HUDEP-2 (cell line): ENCODE results near the gene PLCG2.

Source experiments
- DNase-seq, 76 experiments: peaks; one replicate each; lab custom pipeline; 2025; ENCODE audit not compliant: unreplicated experiment in 76 of 76; lab: John Stamatoyannopoulos, UW

PLCG2 gene

DNA sequence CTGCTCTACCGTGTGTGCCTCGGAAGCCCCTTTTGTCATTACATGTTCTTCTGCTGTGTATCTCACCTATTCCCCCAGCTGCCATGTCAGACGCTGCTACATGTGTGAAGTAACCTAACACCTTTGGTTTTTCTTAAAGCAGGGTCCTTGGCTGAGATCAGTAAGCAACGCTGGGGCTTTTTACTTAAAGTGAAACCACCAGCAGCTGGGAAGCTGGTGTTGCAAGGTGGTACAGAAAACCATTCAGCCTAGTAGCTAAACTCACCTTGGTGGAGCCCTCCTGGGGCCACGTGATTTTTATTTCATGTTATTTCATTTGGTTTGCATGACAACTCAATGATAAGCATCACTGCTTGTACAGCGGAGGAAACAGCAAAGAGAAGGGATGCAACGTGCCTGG lies 62.6 kb downstream of the PLCG2 start:
- DNase-seq: no peak

- DNase-seq: no peak
Measured at GRCh38 chr16:81842564-81843242, 63.6 kb downstream of the PLCG2 start.

- DNase-seq: no peak
Measured at GRCh38 chr16:81843243-81843582, 64.1 kb downstream of the PLCG2 start.

DNA sequence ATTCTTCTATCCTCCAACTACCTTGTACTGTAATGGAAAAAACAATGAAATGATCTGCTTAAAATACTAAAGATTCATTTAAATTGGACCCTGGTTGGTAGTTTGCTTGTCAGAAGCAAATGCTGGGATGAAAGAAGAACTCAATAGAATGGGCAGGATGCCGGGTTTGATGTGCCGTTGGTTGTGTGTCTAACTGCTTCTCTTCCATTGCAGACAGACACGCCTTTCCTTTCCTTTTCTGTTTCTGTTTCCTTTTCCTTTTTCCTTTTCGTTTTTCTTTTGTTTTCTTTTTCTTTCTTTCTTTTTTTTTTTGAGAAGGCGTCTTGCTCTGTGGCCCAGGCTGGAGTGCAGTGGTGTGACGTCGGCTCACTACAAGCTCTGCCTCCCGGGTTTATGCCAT lies 64.6 kb downstream of the PLCG2 start:
- DNase-seq: no peak

DNA sequence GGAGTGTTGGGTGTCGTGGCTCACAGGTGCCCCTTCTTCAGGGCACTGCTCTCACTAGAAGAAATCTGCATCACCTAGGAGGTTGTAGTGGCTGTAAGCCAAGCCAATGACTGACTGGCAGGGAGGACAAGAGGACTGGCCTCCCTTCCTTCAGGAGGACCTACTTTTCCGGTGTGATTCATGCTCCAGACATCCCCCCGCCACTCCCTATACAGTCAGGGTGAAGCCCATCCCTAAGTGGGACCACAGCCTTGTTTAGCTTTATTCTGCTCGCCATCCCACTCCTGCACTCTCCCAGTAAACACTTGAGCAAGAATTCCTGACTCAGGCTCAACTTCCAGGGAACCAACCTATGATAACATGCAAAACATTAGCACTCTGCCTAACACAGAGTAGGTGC lies 67.0 kb downstream of the PLCG2 start:
- DNase-seq: no peak

- DNase-seq: no peak
Measured at GRCh38 chr16:81848306-81848853, 69.3 kb downstream of the PLCG2 start.

DNA sequence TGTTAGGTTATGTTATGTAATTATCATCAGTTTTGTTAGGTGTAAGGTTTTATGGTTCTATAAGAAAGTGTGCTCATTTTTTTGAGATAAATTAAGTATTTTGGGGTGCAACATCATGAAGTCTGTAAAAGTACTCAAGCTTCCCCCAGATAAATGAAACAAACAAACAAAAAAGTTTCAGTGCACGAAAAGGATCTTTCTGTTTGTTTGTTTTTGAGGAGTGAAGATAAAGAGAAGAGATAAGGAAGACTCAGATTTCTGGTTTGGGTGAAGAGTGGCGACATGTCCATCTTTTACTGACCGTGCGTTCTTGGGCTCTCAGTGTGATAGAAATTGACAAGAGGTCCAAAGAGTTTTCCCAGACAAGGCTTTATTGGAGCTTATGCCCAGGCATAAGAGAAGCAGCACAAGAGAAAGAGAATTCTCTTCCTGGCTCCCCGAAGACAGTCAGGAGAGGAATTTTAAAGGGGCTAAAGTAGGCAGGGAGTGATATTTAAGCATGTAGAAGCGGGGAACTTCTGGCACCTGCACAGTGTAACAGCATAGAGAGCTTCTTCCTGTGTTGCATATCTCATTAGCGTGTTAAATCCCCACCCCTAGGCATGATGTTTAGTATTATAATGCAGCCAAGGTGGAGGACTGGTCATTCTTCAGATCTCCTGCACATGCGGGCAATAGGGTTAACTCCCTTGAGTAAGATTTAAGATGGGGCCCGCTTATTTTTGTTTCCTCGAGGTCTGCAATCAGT lies 71.3 kb downstream of the PLCG2 start:
- DNase-seq: no peak

- no peak for DNase-seq
Measured at GRCh38 chr16:81852347-81852746, 73.3 kb downstream of the PLCG2 start.

- DNase-seq: no peak
Measured at GRCh38 chr16:81855552-81856153, 76.6 kb downstream of the PLCG2 start.

DNA sequence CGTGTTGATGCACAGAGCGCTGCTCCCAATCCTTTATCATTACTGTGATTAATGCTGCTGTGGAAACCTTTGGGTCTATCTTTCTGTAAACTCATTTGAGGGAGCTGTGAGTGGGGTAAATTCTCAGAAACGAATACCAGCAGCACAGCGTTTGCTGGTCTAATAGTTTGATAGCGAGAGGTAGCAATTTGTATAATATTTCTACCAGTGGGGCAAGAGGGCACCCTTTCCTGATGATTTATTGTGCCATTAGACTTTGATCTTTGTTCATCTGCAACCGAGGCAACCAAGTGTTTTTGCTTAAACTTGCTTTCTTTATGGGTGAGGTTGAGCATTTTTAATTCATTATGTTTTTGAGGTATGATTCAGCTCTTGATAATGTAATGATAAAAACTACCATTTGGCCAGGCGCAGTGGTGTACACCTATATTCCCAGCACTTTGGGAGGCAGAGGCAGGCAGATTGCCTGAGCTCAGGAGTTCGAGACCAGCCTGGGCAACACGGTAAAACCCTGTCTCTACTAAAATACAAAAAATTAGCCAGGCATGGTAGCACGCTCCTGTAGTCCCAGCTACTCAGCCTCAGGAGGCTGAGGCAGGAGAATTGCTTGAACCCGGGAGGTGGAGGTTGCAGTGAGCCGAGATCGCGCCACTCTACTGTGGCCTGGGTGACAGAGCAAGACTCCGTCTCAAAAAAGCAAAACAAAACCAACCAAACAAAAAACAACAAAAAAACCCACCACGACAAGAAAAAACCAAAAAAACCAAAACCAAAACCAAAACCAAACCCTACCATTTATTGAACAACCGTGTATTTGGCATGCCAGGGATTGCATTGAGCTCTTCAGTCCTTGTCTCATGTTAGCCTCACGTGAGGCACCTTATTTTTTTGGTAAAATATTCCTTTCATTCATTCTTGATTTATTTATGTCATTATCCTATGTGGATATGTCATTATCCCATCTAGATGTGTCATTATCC lies 81.5 kb downstream of the PLCG2 start:
- no peak for DNase-seq

GRCh38 chr16:81861503-81861902 lies 82.4 kb downstream of the PLCG2 start:
- DNase-seq: no peak

GRCh38 chr16:81861915-81862314 lies 82.8 kb downstream of the PLCG2 start:
- DNase-seq: no peak

DNA sequence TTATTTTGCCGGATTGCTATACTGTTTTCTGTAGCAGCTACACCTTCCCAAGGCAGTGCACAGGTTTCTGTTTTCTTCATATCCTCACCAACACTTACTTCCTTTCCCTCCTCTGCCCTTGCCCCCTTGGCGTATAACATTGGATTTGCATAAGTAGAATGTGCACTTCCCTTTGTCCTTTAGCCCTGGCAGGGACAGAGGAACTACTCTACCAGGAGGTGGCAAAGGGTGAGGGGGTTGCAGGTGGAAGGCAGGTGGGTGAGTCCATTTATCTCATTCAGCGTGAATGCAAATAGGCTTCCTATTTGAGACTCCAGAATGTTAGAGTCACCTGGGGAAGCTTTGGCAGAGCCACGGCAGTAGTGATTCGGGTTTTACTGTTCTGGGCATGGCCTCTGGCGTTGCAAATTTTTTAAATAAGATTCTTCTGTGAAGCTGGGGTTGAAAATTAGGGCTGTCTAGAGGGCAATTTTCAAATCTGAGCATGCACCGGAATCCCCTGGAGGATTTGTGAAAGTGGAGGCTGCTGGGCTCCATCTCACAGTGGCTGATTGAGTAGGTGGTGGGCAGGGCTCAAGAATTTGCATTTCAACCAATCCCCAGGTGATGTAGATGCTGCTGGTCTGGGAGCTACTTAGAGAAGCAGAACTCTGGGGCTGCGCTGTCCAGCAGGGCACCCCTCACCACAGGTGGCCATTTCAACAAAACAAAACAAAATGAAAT lies 84.7 kb downstream of the PLCG2 start:
- no peak for DNase-seq

DNA sequence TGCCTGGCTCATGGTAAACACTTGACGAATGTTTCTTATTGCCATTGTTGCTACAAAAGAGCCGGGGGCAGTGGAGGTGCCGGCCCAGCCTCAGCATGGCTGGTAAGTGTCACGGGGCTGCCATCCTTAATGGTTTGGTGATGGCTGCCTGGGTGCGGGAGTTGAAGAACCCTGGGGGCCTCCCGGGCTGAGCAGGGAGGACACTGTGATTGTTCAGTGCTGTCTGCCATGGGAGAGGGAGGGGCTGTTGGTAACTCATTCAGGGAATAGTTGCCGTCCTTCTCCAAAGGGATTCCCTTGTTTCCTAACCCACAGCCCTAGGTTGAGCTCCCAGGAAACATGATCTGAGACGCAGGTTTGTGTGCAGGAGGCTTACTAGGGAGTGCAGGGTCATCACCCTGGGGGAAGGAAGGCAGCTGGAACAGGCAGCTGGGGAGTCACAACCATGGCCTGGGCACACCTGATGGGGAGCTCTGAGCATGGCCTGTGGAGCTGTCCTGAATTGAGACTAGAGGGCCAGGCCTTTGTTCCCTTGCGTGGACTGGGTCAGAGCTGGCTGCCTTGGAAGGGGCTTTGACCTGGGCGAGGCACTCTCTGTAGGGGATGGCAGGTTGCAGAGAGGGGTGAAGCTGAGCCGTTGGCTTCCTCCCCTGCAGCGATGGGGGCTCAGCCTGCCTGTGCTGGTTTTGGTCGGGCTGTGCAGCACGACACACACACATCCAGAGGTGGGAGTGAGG lies 85.7 kb downstream of the PLCG2 start:
- no peak for DNase-seq

GRCh38 chr16:81866820-81867440 lies 87.8 kb downstream of the PLCG2 start:
- DNase-seq: no peak

GRCh38 chr16:81868057-81868748 lies 89.1 kb downstream of the PLCG2 start:
- DNase-seq: no peak

DNA sequence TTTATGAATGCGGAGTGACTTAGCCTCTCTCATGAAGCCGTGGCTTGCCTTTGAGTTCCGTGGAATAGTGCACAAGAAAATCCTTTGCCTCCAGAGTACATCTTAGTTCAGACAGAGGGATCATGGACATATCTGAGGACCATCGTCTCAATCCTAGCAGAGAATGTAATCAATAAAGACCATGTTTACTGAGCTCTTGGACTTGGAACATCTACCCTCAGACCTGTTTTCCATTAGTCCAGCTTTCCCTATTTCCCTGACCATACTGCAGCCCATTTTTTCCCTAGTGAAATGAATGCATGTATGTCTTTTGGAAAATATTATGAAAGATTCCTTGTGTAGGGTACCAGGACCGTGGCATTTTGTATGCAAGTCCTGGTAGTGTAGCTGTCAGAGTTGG lies 90.2 kb downstream of the PLCG2 start:
- no peak for DNase-seq

DNA sequence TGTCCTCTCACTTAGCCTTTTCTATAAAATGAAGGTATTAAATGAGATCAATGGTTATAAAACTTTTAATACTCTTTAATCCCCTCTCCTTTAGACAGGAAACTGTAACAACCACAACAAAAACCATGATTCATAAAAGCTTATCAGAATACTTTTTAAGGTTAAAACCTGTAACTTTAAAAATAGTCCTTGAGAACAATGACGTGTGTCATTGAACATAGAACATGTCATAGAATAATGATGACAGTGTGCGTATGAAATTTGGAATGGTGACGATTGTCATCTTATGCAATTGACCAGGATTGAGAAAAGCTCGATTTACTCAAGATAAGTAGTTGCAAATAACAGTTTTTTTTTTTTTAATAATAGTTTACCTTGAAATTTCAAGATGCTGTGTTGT lies 94.1 kb downstream of the PLCG2 start:
- no peak for DNase-seq
